HG02885 (cell line): Measurements from ENCODE around the gene LILRB2.
"Not testable (repeated sequence)": the region's sequence is repeated elsewhere in the genome, so short reads cannot be mapped to it uniquely, and the experiment has no call there.

Experiments
- ATAC-seq: cut with Tn5 transposase; IDR thresholded peaks from one replicate; pipeline ENCODE4 v1.9.1; 2021; ENCODE audit warnings: mild to moderate bottlenecking; ENCODE audit not compliant: unreplicated experiment, poor library complexity

The LILRB2 gene

DNA sequence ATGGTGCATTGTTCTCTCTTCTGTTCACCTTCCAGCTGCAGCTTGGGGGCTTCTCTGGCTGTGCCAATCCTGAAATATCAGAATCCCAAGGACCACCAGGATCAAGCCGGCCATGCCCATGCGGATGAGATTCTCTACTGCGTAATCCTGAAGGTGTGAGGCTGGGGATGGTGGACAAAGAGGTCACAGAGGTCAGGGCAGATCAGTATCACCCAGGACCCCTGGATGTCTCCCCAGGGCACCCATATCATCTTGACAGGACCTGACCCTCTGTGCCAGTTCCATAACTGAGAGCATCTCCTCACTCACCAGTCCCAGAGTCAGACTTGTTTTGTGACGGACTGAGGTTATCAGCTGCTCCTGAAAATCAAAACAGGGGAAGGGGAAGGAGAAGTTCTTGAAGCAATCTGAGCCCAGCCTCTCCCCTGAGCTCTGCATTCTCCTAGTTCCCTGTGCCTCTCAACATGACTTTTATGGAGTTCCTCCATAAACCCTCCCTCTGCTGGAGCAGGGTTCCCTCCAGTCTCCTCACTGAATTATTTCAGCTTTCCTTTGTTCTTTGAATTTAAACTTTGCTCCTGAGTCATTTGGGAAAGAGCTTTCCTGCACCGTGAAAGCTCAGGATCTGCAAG, 26.6 kb upstream of the LILRB2 start:
- ATAC-seq = no peak

DNA sequence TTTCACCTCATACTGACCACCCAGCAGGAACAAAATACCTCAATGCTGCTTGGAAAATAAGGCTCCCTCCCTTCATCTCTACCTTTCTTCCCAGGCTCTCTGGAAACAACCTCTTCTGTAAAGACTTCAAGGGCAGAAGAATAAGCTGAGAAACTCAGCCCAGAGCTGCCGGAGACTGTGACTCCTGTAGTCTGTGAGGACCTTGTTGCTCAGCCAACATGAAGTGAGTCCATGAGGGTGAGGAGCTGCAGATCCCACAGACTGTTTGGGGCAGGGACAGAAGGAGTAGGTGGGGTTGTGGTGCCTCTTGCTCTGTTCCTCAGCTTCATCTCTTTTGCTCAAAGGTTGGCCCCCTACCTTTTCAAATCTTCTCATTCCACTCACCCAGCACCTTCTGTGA, 24.2 kb upstream of the LILRB2 start:
- no peak for ATAC-seq

DNA sequence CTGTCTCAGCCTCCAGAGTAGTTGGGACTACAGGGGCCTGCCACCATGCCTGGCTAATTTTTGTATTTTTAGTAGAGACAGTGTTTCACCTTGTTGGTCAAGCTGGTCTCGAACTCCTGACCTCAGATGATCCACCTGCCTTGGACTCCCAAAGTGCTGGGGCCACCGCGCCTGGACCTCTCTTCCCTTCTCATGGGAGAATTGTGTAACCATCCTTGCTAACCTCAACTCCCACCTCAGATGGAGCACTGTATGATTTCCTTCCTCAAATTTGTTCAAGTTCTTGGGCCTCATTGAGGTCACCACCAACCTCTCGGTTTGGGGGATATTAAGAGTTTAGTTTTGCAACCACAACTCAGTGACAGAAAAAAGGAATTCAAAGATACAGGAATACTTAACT, 21.3 kb upstream of the LILRB2 start:
- no peak for ATAC-seq

DNA sequence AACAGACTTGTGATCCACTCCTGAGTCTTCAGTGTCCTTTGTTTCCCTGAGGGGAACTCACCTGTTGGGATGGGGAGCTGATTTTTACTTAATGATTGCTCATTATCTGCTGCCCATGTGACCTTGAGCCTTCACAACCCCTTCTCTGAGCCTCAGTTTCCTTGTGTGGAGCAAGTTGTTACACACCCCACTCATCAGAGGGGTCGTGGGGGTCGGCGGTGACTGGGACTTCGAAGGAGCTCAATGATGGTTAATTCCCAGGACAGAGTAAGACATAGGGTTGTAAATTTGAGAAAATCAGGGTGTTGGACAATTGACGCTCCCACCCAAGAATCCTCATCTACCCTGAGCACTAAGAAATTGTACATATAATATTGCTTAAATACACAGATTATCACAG, 18.6 kb upstream of the LILRB2 start:
- no peak for ATAC-seq

DNA sequence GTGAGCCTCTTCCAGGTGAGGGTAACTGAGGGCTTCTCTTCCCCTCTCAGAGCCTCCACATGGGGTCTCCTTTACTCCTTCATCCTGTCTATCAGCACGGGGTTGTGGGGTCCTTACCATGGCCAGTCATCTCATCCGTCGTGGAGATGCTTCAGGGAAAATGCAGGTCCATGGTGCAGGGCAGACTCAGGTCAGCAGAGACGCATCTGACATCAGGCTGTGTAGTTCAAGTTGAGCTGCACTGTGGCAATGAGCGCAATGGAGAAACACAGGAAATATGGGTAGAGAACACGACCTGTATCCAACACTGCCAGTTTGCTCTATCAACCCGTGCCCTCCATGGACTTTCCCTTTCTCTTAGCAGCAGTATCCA, 18.2 kb upstream of the LILRB2 start:
- ATAC-seq = no peak

DNA sequence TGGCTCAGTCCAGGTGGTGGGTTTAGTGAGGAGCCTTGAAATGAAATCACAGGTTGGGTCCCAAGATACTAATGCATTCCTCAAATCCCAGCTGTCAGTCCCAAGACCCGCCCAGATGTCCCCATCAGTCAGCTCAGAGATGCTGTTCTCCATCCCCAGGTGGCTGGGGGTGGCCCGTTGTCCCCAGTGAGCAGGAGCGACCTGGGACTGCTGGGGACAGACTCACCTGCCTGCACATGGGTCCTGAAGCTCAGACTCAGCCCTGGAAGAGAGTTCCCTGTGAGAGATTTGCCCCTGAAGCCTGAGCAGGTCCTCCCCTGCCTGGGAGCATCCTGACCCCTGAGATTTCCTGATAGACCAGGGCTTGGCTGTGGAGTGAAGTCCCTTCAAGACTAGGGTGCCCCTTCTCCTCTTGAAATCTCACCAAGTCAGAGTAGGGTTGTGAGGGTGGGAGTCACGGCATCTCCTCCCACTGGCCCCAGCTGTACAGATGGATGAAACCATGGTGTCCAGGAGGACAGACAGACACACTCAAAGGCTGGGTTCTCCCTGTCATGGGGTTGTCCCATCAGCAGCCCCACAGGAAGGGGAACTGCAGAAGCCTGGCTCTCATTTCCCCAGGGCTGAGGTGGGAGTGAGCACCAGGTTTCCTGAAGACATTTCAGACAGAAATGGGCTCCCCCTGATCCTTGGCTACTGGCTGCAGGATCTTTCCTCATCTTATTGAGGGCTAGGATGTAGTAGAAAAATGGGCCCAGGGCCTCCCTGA, 17.6 kb upstream of the LILRB2 start:
- no peak for ATAC-seq

DNA sequence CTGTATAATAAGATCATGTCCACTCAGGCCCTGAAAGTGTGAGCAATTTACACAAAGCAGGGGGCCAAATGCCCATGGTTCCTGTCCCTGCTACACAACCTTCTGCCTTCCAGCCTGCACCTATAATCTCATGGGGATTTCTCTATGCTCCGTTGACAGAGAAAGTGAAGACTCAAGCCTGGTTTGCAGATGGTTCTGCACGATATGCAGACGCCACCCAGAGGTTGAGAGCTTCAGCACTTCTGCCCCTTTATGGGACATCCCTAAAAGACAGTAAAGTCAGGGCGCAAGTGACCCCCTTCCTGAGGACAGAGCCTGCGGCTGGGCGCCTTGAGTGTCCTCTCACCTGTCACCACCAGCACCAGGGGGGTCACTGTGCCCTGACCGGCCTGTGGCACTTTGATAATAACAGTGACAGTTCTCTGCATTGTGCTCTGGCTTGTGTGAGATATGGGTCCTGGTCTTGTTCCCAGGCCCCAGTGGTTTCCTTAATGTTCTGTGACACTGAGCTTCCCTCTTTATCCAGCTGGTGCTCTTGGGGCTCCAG, 16.9 kb upstream of the LILRB2 start:
- no peak for ATAC-seq

DNA sequence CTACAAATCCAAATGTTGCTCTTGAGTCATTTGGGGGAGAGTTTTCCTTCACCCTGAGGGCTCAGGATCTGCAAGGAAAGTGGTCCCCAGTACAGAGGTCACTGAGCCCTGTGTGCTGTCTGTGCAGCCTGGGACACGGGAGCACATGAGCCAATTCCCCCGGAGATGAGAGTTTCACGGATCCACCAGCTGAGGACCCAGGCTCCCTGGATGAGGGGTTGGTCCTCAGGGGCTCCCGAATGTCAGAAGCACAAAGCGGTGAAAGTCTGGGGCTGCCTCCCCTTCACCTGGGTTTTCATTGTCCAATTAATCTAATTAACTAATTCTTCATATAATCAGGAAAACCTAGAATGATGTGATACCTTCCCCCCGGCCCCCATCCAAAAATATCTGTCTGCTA, 13.6 kb upstream of the LILRB2 start:
- no peak for ATAC-seq

DNA sequence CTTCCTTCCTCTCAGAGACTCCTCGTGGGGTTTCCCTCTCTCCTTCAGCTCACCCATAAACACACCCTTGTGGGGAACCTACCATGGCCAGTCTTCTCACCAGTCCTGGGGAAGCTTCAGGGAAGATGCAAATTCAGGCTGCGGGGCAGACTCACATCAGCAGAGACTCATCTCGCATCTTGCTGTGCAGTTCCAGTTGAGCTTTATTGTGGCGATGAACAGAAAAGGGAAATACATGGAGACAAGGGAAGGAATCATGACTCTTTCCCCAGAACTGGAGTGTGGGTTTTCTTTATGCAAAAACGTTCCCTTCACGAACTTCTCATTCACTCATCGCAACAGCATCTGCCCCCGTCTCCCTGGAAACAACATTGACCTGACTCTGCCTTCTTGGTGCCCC, 8.2 kb upstream of the LILRB2 start:
- ATAC-seq = not testable (repeated sequence)

DNA sequence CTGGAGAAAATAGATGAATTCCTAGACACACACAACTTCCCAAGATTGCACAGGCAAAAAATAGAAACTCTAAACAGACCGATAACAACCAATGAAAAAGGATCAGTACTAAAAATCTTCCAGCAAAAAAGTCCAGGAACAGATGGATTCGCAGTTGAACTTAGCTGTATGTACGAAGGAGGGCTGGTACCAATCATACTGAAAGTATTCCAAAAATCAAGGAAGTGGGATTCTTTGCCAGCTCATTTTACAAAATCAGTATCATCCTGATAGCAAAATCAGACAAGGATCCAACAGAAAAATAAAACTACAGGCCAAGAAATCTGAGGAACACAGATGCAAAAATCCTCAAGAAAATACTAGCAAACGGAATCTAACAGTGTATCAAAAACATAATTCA, 6.5 kb upstream of the LILRB2 start:
- ATAC-seq = no peak

DNA sequence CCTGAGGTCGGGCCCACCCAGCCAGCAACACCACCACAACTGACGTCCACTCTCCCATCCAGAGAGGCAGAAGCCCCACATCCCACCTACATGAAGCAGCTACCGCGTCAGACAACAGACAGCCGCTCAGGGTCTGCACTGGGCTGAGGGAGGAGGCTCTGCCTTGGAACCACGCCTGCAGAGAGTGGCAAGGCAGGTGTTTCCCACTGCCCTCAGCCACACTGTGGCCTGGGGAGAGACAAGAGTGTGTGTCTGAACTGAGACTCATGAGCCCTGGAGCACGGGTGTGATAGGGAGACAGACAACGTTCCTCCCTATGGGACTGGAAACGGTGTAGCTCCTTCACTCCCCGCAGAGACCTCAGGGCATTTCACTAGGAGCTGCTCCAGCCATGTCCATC, 5.4 kb upstream of the LILRB2 start:
- not testable (repeated sequence) for ATAC-seq

DNA sequence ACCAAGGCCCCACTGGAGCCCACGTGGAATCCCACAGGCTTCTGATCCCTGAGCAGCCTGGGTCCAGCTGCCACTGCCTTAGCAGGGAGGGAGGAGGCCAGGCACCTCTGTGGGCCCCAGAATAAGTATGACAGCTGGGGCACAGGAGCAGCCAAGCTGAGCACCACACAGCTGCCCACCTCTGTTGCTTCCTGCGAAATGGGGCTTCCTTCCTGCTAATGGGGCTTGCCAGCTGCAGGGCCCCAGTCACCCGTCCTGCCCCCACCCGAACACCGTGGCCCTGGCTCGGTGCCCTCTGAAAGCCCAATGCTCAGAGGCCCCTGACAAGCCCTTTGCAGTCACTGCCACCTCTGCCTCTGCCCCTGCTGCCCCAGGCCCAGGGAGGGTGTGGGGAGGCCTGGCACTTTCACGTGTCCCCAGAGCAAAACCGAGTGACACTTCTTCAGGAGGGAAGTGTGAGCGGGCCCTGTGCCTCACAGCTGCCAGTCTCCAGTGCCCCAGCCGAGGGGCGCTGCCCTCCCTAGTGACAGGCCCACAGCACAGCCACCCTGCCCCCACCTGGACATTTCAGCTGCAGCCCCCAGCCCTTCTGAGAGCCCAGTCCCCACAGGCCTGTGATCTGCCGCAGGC, 4.6 kb upstream of the LILRB2 start:
- not testable (repeated sequence) for ATAC-seq

DNA sequence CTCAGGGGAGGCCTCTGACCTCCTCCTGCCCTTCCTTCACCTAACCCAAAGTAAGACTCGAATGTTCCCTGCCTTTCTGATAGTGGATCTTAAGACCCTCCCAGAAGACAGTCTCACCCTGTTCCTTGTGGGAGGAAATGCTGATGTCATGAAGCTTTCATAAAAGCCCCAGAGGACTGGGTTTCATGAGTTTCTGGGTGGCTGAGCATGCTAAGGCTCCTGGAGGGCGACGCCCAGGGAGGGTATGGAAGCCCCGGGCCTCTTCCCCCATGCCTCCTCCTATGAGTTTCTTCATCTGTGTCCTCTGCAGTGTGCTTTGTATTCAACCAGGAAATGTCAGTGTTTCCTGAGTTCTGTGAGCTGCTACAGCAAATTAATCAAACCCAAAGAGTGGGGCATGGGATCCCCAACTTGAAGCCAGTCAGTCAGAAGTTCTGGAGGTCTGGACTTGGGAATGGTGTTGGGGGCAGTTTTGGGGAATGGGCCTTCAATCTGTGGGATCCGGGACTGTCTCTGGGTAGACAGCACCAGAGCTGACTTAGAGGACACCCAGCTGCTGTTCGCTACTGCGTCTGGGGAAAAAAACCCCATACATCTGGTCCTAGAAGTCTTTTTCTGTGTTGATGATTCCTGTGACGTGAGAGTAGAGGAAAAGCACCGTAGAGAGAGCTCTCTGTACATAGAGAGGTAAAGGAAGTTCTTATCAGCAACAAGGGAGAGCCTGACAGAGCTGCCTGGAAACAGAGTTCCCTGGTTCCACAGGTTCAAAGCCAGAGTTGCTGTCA, 2.0 kb upstream of the LILRB2 start:
- no peak for ATAC-seq

DNA sequence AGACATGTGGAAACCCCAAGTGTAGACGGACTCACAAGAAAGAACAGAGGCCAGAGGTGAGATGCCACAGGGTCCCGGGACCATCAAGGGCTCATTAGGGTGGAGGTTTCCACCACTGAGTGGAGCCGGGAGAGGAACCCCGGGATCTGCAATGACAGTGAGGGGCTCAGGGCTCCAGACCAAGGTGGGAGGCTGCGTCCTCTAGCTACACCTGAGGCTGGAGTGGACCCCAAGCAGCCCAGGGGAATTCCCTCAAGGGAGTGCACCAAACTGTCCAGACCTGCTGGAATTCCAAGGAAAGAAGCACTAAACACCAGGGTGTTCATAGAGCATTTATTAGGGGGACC, 792 bp upstream of the LILRB2 start:
- ATAC-seq = not testable (repeated sequence)

DNA sequence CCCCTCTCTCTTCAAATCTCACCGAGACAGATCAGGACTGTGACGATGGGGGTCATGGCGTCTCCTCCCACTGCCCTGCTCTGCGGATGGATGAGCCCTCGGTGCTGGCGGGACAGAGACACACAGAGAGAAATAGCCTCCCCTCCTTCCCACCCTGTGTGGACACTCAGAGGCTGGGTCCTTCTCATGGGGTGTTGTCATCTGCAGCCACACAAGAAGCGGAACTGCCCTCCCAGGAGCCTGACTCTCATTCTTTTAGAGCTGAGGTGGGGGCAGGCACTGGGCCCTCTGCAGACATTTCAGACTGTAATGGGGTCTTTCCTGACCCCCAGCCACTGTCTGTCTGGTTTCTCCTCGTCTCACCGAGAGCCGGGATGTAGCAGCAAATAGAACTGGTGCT, 469 bp downstream of the LILRB2 start:
- ATAC-seq = not testable (repeated sequence)

DNA sequence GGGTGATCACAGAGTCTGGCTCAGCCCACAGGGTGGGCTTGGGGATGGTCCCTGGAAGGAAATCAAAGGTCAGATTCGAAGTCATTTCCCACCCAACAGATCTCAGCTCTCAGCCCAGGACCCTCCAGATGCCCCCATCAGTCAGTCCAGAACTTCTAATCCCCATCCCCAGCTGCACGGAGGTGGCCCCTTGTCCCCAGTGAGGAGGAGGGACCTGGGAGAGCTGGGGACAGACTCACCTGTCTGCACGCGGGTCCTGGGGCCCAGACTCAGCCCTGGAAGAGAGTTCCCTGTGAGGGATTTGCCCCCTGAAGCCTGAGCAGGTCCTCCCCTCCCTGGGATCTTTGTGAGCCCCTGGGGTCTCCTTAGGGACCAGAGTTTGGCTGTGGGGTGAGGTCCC, 885 bp downstream of the LILRB2 start:
- not testable (repeated sequence) for ATAC-seq

DNA sequence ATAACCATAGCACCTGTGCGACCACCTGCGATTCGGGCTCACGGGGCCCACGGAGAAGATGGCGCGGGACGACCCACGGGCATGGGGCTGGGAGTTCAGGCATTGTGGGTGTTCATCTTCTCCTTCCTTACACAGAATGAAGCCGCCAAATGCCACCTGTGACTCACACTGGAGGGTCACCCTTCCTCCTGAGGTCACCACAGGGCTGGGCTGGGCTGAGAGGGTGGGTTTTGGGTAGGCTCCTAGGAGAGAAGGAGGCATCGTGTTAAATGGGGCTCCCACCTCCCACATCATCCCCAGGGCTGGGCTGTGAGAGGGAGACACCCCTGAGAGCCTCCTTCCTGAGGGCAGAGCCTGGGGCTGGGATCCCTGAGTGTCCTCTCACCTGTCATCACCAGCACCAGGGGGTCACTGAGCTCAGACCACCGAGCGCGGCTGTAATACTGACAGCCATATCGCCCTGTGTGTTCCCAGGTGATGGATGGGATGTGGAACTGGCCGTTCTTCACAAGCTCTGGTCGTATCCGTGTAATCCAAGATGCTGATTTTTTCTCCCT, 1.4 kb downstream of the LILRB2 start:
- ATAC-seq = no peak

DNA sequence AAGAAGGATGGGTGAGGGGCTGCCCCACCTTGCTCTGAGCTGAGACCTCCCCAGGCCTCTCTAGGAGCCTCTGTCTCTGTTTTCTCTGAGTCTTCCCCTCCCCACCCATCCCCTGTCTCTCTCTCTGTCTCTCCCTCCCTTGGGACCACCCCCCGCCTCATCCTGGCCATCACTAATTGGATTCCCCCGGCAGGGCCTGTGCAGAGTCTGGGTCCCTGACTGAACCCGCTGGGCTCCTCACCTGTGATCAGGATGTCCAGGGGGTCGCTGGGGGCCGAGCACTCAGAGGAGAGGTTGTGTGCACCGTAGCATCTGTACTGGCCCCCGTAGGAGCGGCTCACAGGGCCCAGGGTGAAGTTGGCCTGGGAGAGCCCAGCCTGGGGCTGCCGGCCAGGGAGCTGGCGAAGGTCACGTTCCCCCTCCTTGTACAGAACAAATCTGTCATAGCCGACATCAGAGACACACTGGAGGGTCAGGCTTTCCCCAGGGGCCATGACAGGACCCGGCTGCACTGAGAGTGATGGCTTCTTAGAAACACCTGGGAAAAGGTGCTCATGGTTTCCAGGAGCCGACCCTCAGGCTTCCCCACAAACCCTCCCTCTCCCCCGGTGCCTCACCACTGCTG, 2.2 kb downstream of the LILRB2 start:
- ATAC-seq = not testable (repeated sequence)

DNA sequence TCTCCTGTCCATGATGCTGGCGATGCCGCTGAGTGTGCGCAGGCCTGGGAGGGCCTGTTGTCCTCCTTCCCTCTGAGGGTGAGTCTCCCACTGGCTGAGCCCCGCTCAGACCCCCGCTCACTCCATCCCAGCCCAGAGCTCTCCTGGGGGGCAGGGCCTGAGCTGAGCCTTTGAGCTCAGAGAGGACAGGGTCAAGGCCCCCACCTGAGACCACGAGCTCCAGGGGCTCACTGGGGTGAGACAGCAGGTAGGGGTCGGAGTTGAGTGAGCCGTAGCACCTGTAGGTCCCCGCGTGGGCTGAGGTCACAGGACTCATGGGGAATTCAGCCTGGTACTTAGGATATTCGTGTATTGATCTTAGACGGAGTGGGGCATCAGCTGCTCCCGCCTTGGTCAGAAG, 2.9 kb downstream of the LILRB2 start:
- ATAC-seq = not testable (repeated sequence)

DNA sequence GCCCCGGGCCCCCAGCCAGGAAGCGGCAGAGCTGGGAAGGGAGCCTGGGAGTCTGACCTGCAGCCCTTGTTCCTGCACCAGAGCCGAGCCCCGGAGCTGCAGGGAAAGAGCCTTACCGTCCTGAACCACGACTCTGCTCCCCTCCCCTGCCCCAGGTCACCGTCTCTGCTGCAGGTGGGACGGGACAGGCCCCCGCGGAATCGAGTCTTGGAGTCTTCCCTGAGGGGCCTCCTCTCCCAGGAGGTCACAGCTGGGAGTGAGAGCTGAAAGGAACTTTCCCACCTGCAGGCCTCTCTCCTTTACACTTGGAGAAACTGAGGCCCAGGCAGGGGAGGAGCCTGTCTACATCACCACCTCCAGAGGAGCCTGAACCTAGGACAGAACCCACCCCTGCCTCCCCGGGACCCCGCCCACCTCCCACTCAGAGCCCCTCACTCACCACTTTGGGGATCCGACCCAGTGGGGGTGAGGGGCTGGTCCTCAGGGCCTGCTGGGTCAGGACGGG, 3.7 kb downstream of the LILRB2 start:
- ATAC-seq = not testable (repeated sequence)
